GM03348 (cell line): ENCODE data around the gene IRAK1.
A peak's percentile ranks its signal among the peaks of the same experiment; 100 is the strongest.

Experiments used
- DNase-seq: peaks from one replicate; pipeline ENCODE4 v3.0.0; 2012; ENCODE audit warnings: low spot score

Gene IRAK1

DNA sequence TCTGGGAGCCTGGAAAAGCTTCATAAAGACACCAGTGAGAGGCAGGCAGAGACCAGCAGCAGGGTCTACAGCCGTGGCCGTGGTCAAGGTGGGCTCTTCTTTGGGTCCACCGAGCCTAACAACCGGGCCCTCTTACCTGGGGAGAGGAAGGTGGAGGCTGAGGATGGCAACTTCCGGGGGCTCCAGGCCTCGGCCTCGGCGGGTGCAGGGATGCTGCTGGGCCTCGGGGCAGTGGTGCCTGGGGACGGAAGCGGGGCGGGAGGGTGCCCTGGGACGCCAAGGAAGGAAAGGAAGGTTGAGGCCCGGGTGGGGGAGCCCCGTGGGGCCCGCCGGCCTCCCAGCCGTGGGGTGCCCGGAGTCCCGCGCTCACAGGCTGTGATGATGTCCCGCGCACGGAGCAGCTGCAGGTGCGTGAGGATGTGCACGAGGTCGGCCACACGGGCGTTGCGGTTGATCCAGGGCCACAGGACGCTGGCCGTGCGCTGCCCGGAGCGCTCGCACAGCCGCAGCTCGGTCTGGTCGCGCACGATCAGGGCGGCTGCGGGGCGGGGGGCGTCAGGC lies 561 bp downstream of the IRAK1 start:
- peak; percentile 24 for DNase-seq

DNA sequence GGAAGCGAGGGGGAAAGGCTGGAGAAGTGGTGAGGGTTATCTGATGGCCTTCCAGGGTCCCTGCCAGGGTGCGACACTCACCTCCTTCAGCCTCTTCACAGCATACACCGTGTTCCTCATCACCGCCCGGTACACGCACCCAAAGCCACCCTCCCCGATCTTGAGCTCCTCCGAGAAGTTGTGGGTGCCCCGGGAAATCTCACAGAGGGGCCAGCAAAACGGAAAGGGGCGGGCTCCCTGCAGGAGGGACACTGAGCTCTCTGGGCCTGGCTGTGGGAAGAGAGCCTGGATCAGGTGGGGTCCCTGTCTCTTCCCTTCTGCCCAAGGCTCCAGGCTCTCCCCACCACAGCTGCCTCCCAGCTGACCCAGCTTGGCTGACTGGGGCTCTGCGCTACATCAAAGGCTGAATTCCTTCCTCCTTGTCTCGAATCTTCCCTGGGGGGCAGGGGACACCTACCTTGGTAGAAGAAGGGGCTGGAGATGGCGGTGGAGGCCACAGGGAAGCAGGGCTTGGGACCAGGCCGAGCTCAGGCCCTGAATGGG lies 1.1 kb downstream of the IRAK1 start:
- DNase-seq = peak; percentile 16

DNA sequence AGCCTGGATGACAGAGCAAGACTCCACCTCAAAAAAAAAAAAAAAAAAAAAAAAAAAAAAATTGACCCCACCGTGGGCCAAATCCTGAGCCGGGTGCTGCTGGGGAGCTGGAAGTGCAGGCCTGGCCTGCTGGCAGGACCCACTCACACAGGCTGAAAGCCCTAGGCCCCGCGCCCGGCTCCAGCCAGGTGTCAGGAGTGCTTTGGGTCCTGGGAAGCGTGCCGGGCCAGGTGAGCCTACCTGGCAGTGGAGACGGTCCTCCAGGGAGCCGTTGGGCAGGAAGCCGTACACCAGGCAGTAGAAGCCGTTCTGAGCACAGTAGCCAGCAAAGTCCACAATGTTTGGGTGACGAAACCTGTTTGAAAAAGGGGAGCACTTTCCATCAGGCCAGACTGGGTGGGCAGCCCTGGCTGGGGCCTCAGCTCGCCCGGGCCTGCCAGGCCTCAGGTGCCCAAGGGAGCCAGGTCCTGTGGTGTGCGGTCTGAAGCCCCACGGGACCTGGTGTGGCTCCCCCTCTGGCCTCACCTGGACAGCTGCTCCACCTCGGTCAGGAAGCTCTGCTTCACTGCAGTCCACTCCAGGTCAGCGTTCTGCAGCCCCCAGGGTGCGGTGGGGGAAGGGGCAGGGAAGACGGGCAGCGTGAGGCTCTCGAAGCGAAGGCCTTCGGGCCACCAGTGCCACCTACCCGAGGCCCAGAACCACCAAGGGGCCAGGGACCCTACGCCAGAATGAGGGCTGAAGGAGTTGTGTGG lies 1.8 kb downstream of the IRAK1 start:
- DNase-seq = no peak

DNA sequence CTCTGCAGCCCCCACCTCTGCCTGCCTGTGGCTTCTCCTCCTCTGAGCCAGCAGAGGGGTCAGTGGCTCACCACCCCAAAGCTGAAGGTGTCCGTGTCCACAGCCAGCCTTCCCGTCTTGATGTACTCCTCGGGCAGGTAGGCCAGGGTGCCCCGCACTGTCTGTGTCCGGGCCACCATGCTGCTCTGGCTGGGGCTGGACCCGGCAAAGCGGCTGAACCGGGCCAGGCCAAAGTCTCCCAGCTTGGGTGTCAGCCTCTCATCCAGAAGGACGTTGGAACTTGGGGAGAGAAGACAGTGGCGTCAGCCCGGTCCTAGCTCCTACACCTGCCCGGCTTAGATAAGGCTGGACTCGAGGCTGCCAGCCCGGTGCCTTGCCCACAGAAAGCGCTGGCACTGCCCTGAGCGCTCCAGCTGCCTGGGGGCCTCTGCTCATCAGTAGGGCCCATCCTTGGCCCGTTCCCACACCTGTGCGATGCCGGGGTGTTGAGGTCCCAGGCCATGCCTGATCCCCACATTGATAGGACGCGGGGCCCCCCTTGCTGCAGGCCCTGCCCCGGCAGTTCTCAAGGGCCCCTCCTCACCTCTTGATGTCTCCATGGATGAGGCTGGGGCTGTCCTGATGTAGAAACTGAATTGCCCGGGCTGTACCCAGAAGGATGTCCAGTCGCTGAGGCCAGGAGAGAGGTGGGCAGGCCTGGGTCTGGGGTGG lies 3.2 kb downstream of the IRAK1 start:
- DNase-seq = no peak

DNA sequence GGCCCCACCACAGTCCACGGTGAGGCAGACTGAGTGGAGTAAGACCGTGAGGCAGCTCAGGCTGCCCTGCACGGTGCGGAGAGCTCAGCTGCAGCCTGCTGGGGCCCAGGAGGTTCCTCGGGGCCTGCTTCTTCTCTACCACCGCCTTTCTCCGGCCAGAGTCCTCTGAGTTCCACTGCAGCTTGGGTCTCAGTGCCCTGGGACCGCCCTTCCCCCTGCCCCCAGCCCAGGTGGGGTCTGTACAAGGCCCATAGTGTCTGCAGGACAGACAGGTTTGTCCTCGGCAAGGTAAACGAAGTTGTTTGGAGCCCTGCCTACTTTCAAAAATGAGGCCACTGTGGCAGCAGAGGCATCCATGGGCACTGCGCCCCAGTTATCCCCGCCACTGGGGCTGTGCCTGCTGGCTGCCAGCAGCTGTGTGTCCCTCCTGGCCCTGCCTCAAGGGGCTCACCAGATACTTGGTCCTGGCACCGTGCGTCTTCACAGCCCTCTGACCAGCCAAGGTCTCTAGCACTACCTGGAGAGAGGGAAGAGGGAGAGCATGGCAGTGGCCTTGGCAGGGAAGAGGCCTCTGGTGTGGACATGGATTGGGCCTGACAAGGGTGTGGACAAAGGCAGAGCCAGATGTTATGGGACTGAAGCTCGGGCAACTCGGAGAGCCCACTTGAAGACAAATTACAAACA lies 4.0 kb downstream of the IRAK1 start:
- no peak for DNase-seq

DNA sequence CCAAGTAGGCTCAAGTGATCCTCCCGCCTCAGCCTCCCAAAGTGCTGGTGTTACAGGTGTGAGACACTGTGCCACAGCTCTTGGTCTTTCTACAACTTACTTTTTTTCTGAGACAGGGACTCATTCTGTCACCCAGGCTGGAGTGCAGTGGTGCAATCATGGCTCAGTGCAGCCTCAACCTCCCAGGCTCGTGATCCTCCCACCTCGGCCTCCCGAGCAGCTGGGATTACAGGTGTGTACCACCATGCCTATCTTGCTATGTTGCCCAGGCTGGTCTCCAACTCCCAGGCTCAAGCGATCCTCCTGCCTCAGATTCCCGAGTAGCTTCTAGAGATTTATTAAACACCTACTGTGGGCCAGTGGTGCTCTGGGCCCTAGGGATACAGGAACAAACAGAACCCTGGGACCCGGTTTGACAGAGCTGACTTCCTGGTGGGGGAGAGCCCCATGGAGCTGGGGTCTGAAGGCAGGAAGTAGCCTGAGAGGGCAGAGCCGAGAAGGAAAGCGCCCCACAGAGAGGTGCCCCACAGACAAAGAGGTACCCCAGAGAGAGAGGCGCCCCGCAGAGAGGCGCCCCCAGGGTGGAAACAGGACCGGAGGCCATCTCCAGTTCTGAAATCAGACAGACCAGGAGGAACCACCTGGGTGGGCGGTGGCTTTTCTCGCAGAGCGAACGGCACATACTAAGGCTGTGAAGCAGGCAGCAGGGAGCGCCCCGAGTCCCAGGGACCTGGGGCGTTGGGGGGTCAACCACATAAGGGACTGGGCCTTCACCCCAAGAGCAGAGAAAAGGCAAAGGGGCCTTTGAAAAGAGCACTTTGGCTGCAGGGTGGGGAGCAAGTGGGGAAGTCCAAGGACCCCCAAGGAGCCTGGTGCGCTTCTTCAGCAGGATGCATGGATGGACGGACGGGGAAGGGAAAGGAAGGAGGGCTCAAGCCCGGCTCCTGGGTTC lies 5.0 kb downstream of the IRAK1 start:
- DNase-seq = no peak

DNA sequence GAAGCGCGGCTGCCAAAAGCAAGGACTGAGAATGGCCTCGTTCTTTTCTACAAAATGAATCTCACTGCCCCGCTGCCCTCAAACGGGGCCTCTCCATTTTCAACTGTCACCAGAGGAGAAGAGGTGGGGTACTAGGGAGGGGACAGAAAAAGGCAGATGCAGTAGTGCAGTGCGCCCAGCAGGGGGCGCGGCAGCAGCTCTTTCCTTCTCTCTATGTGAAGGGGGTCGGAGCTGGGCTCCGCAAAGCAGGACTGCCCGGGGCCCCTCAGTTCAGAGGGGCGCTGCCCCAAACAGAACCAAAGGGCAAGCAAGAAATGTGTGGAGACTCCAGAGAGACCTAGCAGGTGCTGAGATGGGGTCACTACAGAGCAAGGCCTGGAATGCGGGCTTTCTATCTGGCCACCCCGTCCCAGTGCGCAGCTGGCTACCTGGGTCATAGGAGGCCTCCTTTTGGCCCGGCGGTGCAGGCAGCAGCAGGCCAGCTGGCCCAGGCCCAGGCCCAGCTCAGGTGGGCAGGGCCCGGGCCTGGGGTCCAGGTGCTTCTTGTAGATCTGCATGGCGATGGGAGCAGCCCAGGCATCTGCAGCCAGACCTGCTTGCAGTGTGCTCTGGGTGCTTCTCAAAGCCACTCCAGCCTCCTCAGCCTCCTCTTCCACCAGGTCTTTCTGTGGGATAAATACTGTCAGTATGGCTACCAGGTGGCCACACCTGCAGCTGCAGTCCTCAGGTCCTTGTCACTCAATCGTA lies 5.9 kb downstream of the IRAK1 start:
- DNase-seq = peak; percentile 56

DNA sequence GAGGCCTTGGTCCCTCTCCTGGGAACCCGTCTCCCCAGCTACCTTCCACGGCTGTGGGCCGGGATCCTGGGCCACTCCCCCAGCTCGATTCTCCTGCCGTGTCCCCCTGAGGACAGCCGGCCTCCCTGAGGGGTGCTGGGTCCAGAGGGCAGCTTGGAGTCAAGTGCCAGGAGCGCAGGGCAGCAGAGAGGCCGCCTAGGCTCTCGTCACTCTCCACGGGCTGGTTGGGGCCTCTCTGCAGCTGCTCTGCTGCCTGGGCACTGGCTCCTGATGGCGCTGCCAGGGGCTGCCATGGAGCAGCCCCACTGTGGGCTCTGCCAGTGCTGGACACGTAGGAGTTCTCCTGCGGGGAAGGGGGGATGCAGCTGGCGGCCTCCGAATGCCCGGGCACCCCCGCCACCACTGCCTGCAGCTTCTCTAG lies 6.7 kb downstream of the IRAK1 start:
- no peak for DNase-seq

DNA sequence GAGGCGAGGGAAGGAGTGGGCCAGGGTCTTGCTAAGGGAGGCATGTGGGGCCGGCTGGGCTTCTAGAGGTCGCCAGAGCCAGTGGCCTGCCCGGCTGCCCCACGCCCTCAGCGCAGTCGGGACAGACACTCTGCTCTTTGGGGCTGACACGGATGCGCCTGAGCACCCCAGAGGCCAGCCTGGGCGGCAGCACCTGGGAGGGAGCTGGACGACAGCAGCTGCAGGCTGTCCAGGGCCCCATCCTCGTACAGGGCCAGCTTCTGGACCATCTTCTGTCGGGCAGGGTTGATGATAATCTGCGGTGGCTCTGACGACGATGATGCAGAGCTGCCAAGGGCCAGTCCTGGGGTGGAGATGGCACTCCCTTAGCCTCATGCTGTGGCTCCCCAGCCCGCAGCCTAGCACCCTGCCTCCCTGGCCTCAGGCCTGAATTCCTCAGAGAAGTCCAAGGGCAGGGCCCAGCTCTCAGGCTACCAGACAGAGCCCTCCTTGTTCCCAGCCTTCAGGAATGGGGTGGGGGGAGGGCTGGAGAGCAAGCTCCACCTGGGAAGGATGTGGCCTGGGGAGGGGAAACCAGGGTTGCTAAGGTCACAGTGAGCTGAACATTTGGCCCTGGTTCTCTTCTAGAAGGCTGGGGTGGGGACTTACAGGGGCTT lies 7.2 kb downstream of the IRAK1 start:
- no peak for DNase-seq

DNA sequence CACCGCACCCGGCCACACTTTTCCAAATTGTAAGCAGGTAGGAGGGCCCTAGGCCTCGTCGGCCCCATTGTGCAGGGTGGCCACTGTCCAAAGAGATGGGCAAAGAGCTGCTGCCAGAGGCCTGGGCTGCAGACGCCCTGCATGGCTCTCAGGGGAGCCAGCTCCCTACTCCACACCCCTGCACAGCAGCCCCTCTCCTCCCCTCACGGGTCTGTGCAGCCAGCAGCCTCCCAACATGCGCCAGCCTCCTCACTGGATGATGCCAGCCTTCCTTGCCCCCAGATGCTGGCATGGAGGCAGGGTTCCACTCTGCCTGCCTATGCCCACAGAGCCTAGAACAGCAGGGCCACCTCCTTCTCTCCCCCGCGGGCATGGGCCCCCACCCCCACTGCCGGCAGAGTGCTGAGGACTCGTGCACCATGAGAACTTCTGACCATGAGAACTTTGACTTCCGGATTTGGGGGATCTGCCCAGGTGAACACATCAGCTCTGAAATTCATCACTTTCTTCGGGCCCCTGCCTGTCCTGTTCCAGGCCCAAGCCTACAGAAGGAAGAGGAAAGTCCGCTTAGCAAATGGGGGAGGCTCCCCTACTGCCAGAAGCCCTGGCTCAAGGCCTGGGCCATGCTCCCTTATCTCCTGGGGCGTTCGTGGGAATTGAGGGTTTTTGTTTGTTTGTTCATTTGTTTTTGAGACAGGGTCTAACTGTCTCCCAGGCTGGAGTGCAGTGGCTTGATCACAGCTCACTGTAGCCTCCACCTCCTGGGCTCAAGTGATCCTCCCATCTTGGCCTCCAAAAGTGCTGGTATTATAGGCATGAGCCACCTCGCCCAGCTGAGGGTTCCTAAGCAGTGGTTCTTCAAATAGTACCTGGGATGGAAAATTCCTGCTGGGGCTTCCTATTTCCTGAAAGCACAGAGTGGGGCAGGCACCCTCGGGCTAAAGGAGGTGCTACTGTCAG lies 8.0 kb downstream of the IRAK1 start:
- DNase-seq = no peak

DNA sequence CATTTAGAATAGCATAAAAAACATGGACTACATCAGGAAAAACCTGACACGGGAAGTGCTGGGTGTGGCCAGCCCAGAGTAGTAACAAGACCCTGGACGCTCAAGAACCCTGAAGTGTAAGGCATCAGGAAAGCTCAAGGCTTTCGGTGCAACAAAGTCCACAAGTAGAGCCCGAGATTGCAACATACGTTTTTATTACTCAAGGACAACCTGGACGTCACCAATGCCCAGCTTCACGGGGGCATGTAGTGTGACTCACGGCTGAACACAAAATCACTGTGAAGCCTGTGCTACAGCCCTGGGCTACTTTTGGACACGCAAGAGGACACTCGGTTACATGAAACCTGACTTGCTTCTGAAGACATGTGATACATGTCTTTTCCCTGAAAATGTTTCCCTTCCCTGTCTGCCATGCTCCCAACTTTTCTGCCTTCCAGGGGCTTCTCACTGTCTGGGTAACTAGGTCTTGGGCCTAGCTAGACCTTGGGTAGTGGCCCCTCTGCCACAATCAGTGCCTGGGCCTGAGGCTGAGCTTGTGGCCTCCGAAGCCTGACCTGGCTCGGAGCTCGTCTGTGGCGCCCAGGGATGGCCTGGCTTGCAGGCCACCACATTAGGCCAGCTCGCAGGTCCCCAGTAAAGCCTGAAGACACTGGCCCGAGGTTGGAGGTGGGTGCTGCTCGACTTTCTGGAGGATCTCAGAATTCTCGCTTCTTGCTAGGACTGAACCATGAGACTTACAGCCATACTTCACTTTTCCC lies 9.2 kb downstream of the IRAK1 start:
- no peak for DNase-seq

DNA sequence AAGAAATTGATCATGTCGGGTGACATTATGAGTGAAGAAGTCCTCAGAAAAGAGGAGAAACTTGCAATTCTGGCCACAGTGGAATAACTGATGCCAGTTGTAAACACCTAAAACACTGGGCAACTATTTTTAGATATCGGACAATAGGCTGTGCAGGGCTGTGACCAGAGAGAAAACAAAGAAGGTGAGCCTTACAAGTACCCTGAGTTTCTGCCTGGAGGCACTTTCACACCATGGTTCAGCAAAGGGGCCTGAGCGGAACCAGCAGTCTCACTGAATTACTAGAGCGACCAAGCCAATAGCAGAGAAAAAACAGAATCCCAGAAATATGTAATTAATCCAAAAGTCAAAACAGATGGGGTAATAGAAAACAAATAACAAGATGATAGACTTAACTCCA lies 11.2 kb downstream of the IRAK1 start:
- no peak for DNase-seq

DNA sequence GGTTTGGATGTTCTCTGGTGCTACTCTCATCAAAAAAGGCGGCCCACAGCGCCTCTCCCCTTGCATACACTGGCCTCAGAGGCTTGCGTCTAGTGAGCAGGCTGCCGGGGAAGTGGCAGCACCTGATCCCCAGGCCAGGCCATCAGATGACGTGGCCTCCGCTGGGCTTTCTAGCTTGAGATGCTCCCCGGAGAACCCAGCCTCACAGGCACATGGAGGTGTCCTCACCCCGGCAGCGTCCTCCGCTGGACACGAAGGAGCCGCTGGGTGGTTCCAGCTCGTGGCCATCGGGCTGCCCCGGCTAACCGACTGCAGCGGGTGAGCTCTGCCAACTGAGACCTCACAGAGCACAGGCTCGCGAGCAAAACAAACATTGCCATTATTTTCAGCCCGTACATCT lies 12.8 kb downstream of the IRAK1 start:
- no peak for DNase-seq

DNA sequence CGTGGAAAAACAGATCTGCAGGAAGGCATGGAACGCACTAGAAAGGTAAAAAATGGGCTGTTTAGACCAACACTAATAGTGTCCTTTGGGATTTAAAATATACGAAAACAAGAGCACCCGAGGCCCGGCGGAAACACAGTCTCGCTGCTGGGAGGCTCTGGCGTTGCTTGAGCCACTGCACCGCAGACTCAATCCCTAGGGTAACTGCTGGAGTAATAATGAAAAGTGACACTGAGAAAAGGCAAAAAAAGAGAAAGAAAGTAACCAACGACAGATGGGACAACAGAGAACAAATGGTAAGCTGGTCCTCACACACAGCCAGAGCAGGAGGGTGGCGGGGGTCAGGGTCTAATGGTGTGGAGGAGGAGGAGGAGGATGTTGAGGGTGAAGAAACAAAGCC lies 15.4 kb downstream of the IRAK1 start:
- DNase-seq = no peak

DNA sequence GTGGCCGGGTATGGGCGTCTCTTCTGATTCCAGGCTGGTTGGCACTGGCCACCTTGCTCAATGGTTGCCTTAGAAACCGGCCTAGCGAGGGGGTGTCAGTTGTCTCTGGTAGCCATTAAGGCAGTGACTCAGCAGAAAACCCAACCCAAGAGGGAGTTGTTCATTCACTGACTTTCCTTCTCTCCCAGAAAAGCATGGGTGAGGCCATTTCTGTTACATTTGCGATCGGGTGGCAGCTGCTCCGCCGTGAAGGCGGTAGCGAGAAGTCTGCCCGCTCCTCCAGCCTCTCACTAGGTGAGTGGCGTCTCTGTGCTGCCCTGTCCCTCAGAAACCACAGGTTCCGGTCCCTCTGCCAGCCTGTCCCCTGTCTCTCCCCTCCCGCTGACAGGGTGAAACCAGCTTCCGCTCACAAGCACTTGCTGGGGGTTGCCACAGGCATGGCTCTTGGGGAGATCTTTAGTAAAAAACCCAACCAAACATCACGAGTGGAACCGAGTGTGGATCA lies 17.4 kb downstream of the IRAK1 start:
- DNase-seq = peak; percentile 80

DNA sequence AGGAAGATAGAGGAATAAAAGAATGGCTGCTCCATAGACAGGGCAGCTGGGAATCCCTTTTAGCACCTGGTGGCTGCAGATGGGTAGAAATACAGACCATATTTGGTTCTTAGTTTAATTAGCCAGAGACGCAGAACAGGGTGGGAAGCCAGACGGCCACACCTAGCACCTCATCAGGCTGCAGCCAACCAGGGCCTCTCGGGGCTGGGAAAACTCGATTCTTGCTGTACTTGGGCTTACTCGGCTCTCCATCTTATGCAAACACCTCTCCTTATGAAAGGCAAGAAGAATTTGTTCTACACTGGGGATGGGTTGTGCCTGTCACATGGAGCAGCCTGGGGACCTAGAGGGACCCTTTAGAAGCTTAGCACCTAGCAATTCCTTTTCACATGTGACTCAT lies 19.7 kb downstream of the IRAK1 start:
- no peak for DNase-seq

DNA sequence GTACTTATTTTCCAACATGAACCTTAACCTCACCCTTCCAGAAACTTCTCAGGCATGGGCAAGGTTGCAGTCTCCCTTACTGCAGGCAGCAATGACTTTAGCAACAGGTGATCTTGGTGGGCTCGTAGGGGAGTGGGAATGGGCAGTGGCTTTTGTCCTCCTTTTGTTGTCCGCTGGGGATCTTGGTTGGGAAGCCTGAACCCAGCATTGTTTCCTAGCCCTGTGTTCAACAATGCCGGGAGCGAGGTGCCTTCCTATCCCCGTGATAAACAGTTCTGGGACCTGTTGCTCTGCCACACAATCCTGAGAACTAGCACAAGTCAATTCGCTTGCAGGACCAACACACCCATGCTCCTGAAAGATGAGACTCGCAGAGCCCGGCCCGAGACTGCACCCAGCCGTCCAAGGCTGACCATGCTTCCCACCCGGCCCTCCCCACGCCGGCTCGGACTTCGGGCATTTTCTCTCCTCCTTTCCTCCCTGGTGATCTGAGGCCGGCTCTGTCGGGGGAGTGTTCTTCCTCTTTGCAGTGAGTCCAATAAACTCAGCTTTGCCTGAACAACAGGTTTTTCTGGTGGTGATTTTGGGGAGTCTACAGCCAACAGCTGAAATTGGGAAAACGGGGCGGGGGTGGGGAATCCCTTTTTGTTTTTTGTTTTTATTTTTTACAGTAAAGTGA lies 20.2 kb downstream of the IRAK1 start:
- DNase-seq = no peak
